ENCODE results near the gene CD86.
"Not testable (repeated sequence)": the region's sequence is repeated elsewhere in the genome, so short reads cannot be mapped to it uniquely, and the experiment has no call there.

CD86 gene

GRCh38 chr3:122023335-122023910 is 31.7 kb upstream of the CD86 start:
- Histone ChIP-seq H3K36me3 (ENCODE audit: control insufficient read depth in 1 of 2, insufficient read depth in 2 of 2, low read length in 2 of 2) (no peaks in the 10 kb centered on the region), H3K4me1 (ENCODE audit: control insufficient read depth in 1 of 2, insufficient read depth in 2 of 2, low read length in 2 of 2) (no peaks in the 10 kb centered on the region), H3K9me3 (ENCODE audit: control insufficient read depth in 1 of 2, low read length in 2 of 2) (no peaks in the 10 kb centered on the region), H3K27ac (ENCODE audit: low read length) (no peak overlapping the region), H3K4me3 (ENCODE audit: low read depth in 1 of 2, low read length in 2 of 2) (no peak overlapping the region), H3K27me3 (ENCODE audit: low read depth, low read length) (peaks cover 5% of the 10 kb centered on the region)

DNA sequence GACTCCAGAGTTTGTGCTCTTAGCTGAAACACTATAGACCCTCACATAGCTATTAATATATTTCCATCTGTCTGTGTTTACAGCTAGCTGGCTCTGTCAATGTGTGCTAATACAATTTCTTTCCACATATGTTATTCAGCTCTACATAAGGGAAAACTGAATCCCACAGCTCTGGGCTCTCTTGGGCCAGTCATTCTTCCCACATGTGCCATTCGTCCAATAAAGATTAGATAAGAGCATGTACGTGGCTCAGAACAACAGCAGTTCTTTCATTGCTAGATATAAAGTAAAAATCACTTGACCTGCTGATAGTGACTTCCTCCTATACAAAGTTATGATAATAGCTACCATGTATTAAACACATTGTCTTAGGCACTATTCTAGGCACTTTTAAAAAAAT is 30.4 kb upstream of the CD86 start:
- H3K36me3 ChIP-seq (ENCODE audit: control insufficient read depth in 1 of 2, insufficient read depth in 2 of 2, low read length in 2 of 2), result no peaks in the 10 kb centered on the region
- H3K9me3 ChIP-seq (ENCODE audit: control insufficient read depth in 1 of 2, low read length in 2 of 2), result no peaks in the 10 kb centered on the region
- H3K4me3 ChIP-seq (ENCODE audit: low read depth in 1 of 2, low read length in 2 of 2), result no peak overlapping the region
- H3K27ac ChIP-seq (ENCODE audit: low read length), result no peak overlapping the region
- peaks cover 5% of the 10 kb centered on the region for H3K27me3 ChIP-seq (ENCODE audit: low read depth, low read length)
- no peaks in the 10 kb centered on the region for H3K4me1 ChIP-seq (ENCODE audit: control insufficient read depth in 1 of 2, insufficient read depth in 2 of 2, low read length in 2 of 2)

DNA sequence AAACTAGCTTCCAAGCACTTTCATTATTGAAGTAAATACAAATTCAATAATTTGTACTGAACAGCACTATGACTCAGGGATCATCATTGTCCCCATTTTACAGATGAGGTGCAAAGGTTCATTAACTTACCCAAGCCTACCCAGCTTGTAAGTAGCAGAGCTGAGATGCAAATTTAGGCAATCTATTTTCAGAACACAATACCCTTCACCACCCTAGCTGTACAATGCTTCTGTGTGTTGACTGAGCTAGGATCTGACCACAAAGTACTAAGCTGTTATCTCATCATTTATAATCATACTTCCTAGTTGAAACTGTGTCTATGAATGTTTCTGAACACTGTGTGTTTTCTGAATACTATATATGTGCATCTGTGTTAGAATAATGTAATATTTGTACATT is 29.9 kb upstream of the CD86 start:
- H3K9me3 ChIP-seq (ENCODE audit: control insufficient read depth in 1 of 2, low read length in 2 of 2), result no peaks in the 10 kb centered on the region
- no peak overlapping the region for H3K4me3 ChIP-seq (ENCODE audit: low read depth in 1 of 2, low read length in 2 of 2)
- H3K4me1 ChIP-seq (ENCODE audit: control insufficient read depth in 1 of 2, insufficient read depth in 2 of 2, low read length in 2 of 2), result no peaks in the 10 kb centered on the region
- no peak overlapping the region for H3K27ac ChIP-seq (ENCODE audit: low read length)
- no peaks in the 10 kb centered on the region for H3K36me3 ChIP-seq (ENCODE audit: control insufficient read depth in 1 of 2, insufficient read depth in 2 of 2, low read length in 2 of 2)
- H3K27me3 ChIP-seq (ENCODE audit: low read depth, low read length), result peaks cover 5% of the 10 kb centered on the region

GRCh38 chr3:122030381-122031122 is 24.6 kb upstream of the CD86 start:
- Histone ChIP-seq H3K27me3 (ENCODE audit: low read depth, low read length) (no peaks in the 10 kb centered on the region), H3K36me3 (ENCODE audit: control insufficient read depth in 1 of 2, insufficient read depth in 2 of 2, low read length in 2 of 2) (no peaks in the 10 kb centered on the region), H3K4me3 (ENCODE audit: low read depth in 1 of 2, low read length in 2 of 2) (no peak overlapping the region), H3K27ac (ENCODE audit: low read length) (no peak overlapping the region), H3K4me1 (ENCODE audit: control insufficient read depth in 1 of 2, insufficient read depth in 2 of 2, low read length in 2 of 2) (no peaks in the 10 kb centered on the region), H3K9me3 (ENCODE audit: control insufficient read depth in 1 of 2, low read length in 2 of 2) (no peaks in the 10 kb centered on the region)

GRCh38 chr3:122031123-122031468 is 24.1 kb upstream of the CD86 start:
- Histone ChIP-seq H3K36me3 (ENCODE audit: control insufficient read depth in 1 of 2, insufficient read depth in 2 of 2, low read length in 2 of 2) (no peaks in the 10 kb centered on the region), H3K27ac (ENCODE audit: low read length) (no peak overlapping the region), H3K4me3 (ENCODE audit: low read depth in 1 of 2, low read length in 2 of 2) (no peak overlapping the region), H3K4me1 (ENCODE audit: control insufficient read depth in 1 of 2, insufficient read depth in 2 of 2, low read length in 2 of 2) (no peaks in the 10 kb centered on the region), H3K9me3 (ENCODE audit: control insufficient read depth in 1 of 2, low read length in 2 of 2) (no peaks in the 10 kb centered on the region), H3K27me3 (ENCODE audit: low read depth, low read length) (no peaks in the 10 kb centered on the region)

- no peaks in the 10 kb centered on the region for H3K27me3 ChIP-seq (ENCODE audit: low read depth, low read length)
- H3K4me3 ChIP-seq (ENCODE audit: low read depth in 1 of 2, low read length in 2 of 2), result no peak overlapping the region
- no peaks in the 10 kb centered on the region for H3K4me1 ChIP-seq (ENCODE audit: control insufficient read depth in 1 of 2, insufficient read depth in 2 of 2, low read length in 2 of 2)
- no peak overlapping the region for H3K27ac ChIP-seq (ENCODE audit: low read length)
- peaks cover 0 to 7% of the 10 kb centered on the region in 2 donors for H3K9me3 ChIP-seq (ENCODE audit: control insufficient read depth in 1 of 2, low read length in 2 of 2)
- no peaks in the 10 kb centered on the region for H3K36me3 ChIP-seq (ENCODE audit: control insufficient read depth in 1 of 2, insufficient read depth in 2 of 2, low read length in 2 of 2)
Observed at GRCh38 chr3:122032531-122032930, 22.6 kb upstream of the CD86 start.

GRCh38 chr3:122033023-122033422 is 22.1 kb upstream of the CD86 start:
- Histone ChIP-seq H3K9me3 (ENCODE audit: control insufficient read depth in 1 of 2, low read length in 2 of 2) (peaks cover 0 to 7% of the 10 kb centered on the region in 2 donors), H3K4me1 (ENCODE audit: control insufficient read depth in 1 of 2, insufficient read depth in 2 of 2, low read length in 2 of 2) (no peaks in the 10 kb centered on the region), H3K27ac (ENCODE audit: low read length) (no peak overlapping the region), H3K4me3 (ENCODE audit: low read depth in 1 of 2, low read length in 2 of 2) (no peak overlapping the region), H3K27me3 (ENCODE audit: low read depth, low read length) (no peaks in the 10 kb centered on the region), H3K36me3 (ENCODE audit: control insufficient read depth in 1 of 2, insufficient read depth in 2 of 2, low read length in 2 of 2) (no peaks in the 10 kb centered on the region)

DNA sequence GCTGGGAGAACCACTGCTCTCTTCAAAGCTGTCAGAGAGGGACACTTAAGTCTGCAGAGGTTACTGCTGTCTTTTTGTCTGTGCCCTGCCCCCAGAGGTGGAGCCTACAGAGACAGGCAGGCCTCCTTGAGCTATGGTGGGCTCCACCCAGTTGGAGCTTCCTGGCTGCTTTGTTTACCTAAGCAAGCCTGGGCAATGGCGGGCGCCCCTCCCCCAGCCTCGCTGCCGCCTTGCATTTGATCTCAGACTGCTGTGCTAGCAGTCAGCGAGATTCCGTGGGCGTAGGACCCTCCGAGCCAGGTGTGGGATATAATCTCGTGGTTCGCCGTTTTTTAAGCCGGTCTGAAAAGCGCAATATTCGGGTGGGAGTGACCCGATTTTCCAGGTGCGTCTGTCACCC is 7.9 kb upstream of the CD86 start:
- not testable (repeated sequence) for H3K36me3 ChIP-seq (ENCODE audit: control insufficient read depth in 1 of 2, insufficient read depth in 2 of 2, low read length in 2 of 2); H3K9me3 ChIP-seq (ENCODE audit: control insufficient read depth in 1 of 2, low read length in 2 of 2); H3K27me3 ChIP-seq (ENCODE audit: low read depth, low read length); H3K27ac ChIP-seq (ENCODE audit: low read length); H3K4me3 ChIP-seq (ENCODE audit: low read depth in 1 of 2, low read length in 2 of 2); H3K4me1 ChIP-seq (ENCODE audit: control insufficient read depth in 1 of 2, insufficient read depth in 2 of 2, low read length in 2 of 2)

- H3K9me3 ChIP-seq (ENCODE audit: control insufficient read depth in 1 of 2, low read length in 2 of 2); H3K4me3 ChIP-seq (ENCODE audit: low read depth in 1 of 2, low read length in 2 of 2): not testable (repeated sequence)
Observed at GRCh38 chr3:122047773-122048172, 7.4 kb upstream of the CD86 start.

GRCh38 chr3:122052968-122053367 is 2.2 kb upstream of the CD86 start:
- Histone ChIP-seq H3K4me1 (ENCODE audit: control insufficient read depth in 1 of 2, insufficient read depth in 2 of 2, low read length in 2 of 2) (no peaks in the 10 kb centered on the region), H3K27ac (ENCODE audit: low read length) (no peak overlapping the region), H3K9me3 (ENCODE audit: control insufficient read depth in 1 of 2, low read length in 2 of 2) (no peaks in the 10 kb centered on the region), H3K27me3 (ENCODE audit: low read depth, low read length) (no peaks in the 10 kb centered on the region), H3K4me3 (ENCODE audit: low read depth in 1 of 2, low read length in 2 of 2) (no peak overlapping the region), H3K36me3 (ENCODE audit: control insufficient read depth in 1 of 2, insufficient read depth in 2 of 2, low read length in 2 of 2) (no peaks in the 10 kb centered on the region)

More at GRCh38 chr3:122047773-122048172, 7.4 kb upstream of the CD86 start:
- H3K27ac ChIP-seq (ENCODE audit: low read length); H3K4me1 ChIP-seq (ENCODE audit: control insufficient read depth in 1 of 2, insufficient read depth in 2 of 2, low read length in 2 of 2); H3K36me3 ChIP-seq (ENCODE audit: control insufficient read depth in 1 of 2, insufficient read depth in 2 of 2, low read length in 2 of 2); H3K27me3 ChIP-seq (ENCODE audit: low read depth, low read length): not testable (repeated sequence)

DNA sequence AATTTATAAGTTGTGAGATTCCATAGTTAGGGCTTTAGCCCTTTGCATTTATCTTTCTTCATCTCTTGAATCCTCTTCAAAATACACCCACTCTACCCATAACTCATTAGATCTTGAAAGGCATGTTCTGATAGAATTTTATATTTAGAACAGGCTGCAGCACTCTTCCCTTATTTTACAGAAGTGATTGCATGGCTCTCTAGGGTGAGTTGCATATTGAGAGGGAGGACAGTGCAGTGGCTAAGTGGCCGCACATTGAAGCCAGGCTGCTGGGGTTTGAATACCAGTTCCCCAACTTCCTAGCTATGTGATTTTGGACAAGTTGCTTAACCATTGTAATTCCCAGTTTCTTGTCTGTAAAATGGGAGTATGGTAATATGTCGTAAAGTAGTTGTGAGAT is 2.5 kb downstream of the CD86 start:
- H3K9me3 ChIP-seq (ENCODE audit: control insufficient read depth in 1 of 2, low read length in 2 of 2), result no peaks in the 10 kb centered on the region
- no peak overlapping the region for H3K4me3 ChIP-seq (ENCODE audit: low read depth in 1 of 2, low read length in 2 of 2)
- H3K27me3 ChIP-seq (ENCODE audit: low read depth, low read length), result no peaks in the 10 kb centered on the region
- no peaks in the 10 kb centered on the region for H3K4me1 ChIP-seq (ENCODE audit: control insufficient read depth in 1 of 2, insufficient read depth in 2 of 2, low read length in 2 of 2)
- H3K27ac ChIP-seq (ENCODE audit: low read length), result no peak overlapping the region
- no peaks in the 10 kb centered on the region for H3K36me3 ChIP-seq (ENCODE audit: control insufficient read depth in 1 of 2, insufficient read depth in 2 of 2, low read length in 2 of 2)

DNA sequence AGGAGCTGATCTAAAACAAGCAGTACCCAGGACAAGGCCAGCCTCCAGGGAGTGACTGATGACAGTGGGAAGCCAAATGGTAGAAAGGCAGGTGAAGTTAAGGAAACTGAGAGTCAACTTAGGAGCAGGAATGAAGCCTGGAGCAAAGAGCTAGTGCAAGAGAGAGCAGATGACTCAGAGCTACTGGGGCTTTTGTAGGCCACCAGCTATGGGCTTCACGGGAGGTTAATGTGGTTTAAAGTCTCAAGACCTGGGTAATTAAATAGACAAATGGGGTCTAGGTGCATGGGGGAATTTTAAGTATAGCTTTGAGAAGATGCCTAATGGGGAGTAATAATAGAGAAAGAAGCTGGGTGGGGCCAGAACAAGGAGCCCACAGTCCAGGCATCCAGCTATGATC is 3.1 kb downstream of the CD86 start:
- H3K9me3 ChIP-seq (ENCODE audit: control insufficient read depth in 1 of 2, low read length in 2 of 2), result no peaks in the 10 kb centered on the region
- no peak overlapping the region for H3K4me3 ChIP-seq (ENCODE audit: low read depth in 1 of 2, low read length in 2 of 2)
- no peaks in the 10 kb centered on the region for H3K4me1 ChIP-seq (ENCODE audit: control insufficient read depth in 1 of 2, insufficient read depth in 2 of 2, low read length in 2 of 2)
- no peaks in the 10 kb centered on the region for H3K27me3 ChIP-seq (ENCODE audit: low read depth, low read length)
- no peak overlapping the region for H3K27ac ChIP-seq (ENCODE audit: low read length)
- H3K36me3 ChIP-seq (ENCODE audit: control insufficient read depth in 1 of 2, insufficient read depth in 2 of 2, low read length in 2 of 2), result no peaks in the 10 kb centered on the region

Measured in muscle layer of duodenum (tissue), 2 donors.